ENCODE data around the gene RSPRY1. TPM values are rescaled to one million over a fixed set of nuclear protein-coding genes. Genes with fewer than 3 reads are reported as not detected.
"Not testable (repeated sequence)": the region's sequence is repeated elsewhere in the genome, so short reads cannot be mapped to it uniquely, and the experiment has no call there.

RSPRY1 gene
- total RNA-seq, 2 donors from 2014 or later: 37.2 to 38.6 TPM

GRCh38 chr16:57172721-57173290 lies 13.3 kb upstream of the RSPRY1 start:
- peak overlapping the region in 1 of 2 donors; percentile 81 for H3K27ac Mint-ChIP-seq
- no peaks in the 10 kb centered on the region for H3K9me3 Mint-ChIP-seq
- peaks cover 0 to 6% of the 10 kb centered on the region in 2 donors for H3K36me3 Mint-ChIP-seq
- DNase-seq (ENCODE audit: low spot score in 2 of 2) (no peak), ATAC-seq (no peak)

- H3K36me3 Mint-ChIP-seq: peaks cover 0 to 5% of the 10 kb centered on the region in 2 donors
- H3K27ac Mint-ChIP-seq: no peak overlapping the region
- ATAC-seq (no peak), DNase-seq (ENCODE audit: low spot score in 2 of 2) (no peak)
- H3K9me3 Mint-ChIP-seq: no peaks in the 10 kb centered on the region
These were observed 10.2 kb upstream of the RSPRY1 start for GRCh38 chr16:57175896-57176295.

GRCh38 chr16:57178196-57178595 lies 7.9 kb upstream of the RSPRY1 start:
- Mint-ChIP-seq H3K27ac (no peak overlapping the region), H3K9me3 (no peaks in the 10 kb centered on the region), H3K36me3 (no peaks in the 10 kb centered on the region)
- ATAC-seq (no peak), DNase-seq (ENCODE audit: low spot score in 2 of 2) (no peak)

GRCh38 chr16:57178793-57179212 lies 7.3 kb upstream of the RSPRY1 start:
- Mint-ChIP-seq H3K9me3 (no peaks in the 10 kb centered on the region), H3K36me3 (no peaks in the 10 kb centered on the region), H3K27ac (no peak overlapping the region)
- ATAC-seq: no peak
- no peak for DNase-seq (ENCODE audit: low spot score in 2 of 2)

- H3K36me3 Mint-ChIP-seq: no peaks in the 10 kb centered on the region
- no peak for DNase-seq (ENCODE audit: low spot score in 2 of 2)
- no peaks in the 10 kb centered on the region for H3K9me3 Mint-ChIP-seq
- H3K27ac Mint-ChIP-seq: no peak overlapping the region
- no peak for ATAC-seq
These were observed 6.8 kb upstream of the RSPRY1 start for GRCh38 chr16:57179215-57179828.

GRCh38 chr16:57184113-57184512 lies 2.0 kb upstream of the RSPRY1 start:
- no peak for ATAC-seq
- H3K9me3 Mint-ChIP-seq: no peaks in the 10 kb centered on the region
- peak overlapping the region in 1 of 2 donors; percentile 97 for H3K27ac Mint-ChIP-seq
- DNase-seq (ENCODE audit: low spot score in 2 of 2): no peak
- peaks cover 24 to 27% of the 10 kb centered on the region in 2 donors for H3K36me3 Mint-ChIP-seq

- Mint-ChIP-seq H3K27ac (peak overlapping the region; percentile 97 to 99), H3K9me3 (no peaks in the 10 kb centered on the region), H3K36me3 (peaks cover 24 to 27% of the 10 kb centered on the region in 2 donors)
- DNase-seq (ENCODE audit: low spot score in 2 of 2) (no peak), ATAC-seq (no peak)
These were observed 1.2 kb upstream of the RSPRY1 start for GRCh38 chr16:57184887-57185445.

- peak; percentile 20 to 21 for ATAC-seq
- peak in 1 of 2 donors; percentile 59 for DNase-seq (ENCODE audit: low spot score in 2 of 2)
- Mint-ChIP-seq H3K9me3 (no peaks in the 10 kb centered on the region), H3K27ac (peak overlapping the region; percentile 97 to 99), H3K36me3 (peaks cover 24 to 27% of the 10 kb centered on the region in 2 donors)
These were observed 634 bp upstream of the RSPRY1 start for GRCh38 chr16:57185446-57185944.

- Mint-ChIP-seq H3K27ac (peak overlapping the region; percentile 97 to 99), H3K36me3 (peaks cover 24 to 27% of the 10 kb centered on the region in 2 donors), H3K9me3 (no peaks in the 10 kb centered on the region)
- ATAC-seq (no peak), DNase-seq (ENCODE audit: low spot score in 2 of 2) (peak; percentile 26 to 54)
These were observed 1.0 kb downstream of the RSPRY1 start for GRCh38 chr16:57186872-57187854.

GRCh38 chr16:57187902-57188710 lies 2.0 kb downstream of the RSPRY1 start:
- not testable (repeated sequence) for DNase-seq (ENCODE audit: low spot score in 2 of 2); H3K9me3 Mint-ChIP-seq; ATAC-seq
- Mint-ChIP-seq H3K27ac (peak overlapping the region in 1 of 2 donors; percentile 97), H3K36me3 (peaks cover 24 to 27% of the 10 kb centered on the region in 2 donors)

- Mint-ChIP-seq H3K27ac (no peak overlapping the region), H3K36me3 (peaks cover 24 to 27% of the 10 kb centered on the region in 2 donors), H3K9me3 (no peaks in the 10 kb centered on the region)
- no peak for DNase-seq (ENCODE audit: low spot score in 2 of 2)
- no peak for ATAC-seq
These were observed 2.5 kb downstream of the RSPRY1 start for GRCh38 chr16:57188711-57189002.

GRCh38 chr16:57189527-57189926 lies 3.4 kb downstream of the RSPRY1 start:
- H3K36me3 Mint-ChIP-seq: peaks cover 24 to 26% of the 10 kb centered on the region in 2 donors
- H3K9me3 Mint-ChIP-seq; DNase-seq (ENCODE audit: low spot score in 2 of 2); H3K27ac Mint-ChIP-seq; ATAC-seq: not testable (repeated sequence)

GRCh38 chr16:57190136-57190535 lies 4.0 kb downstream of the RSPRY1 start:
- Mint-ChIP-seq H3K27ac (no peak overlapping the region), H3K9me3 (no peaks in the 10 kb centered on the region), H3K36me3 (peaks cover 20 to 22% of the 10 kb centered on the region in 2 donors)
- DNase-seq (ENCODE audit: low spot score in 2 of 2): no peak
- ATAC-seq: no peak

- no peak for DNase-seq (ENCODE audit: low spot score in 2 of 2)
- no peaks in the 10 kb centered on the region for H3K9me3 Mint-ChIP-seq
These were observed 5.0 kb downstream of the RSPRY1 start for GRCh38 chr16:57191056-57191571.

GRCh38 chr16:57192146-57192545 lies 6.0 kb downstream of the RSPRY1 start:
- DNase-seq (ENCODE audit: low spot score in 2 of 2) (no peak), ATAC-seq (no peak)
- no peaks in the 10 kb centered on the region for H3K9me3 Mint-ChIP-seq
- H3K36me3 Mint-ChIP-seq: peaks cover 0 to 2% of the 10 kb centered on the region in 2 donors
- H3K27ac Mint-ChIP-seq: no peak overlapping the region

More at GRCh38 chr16:57191056-57191571, 5.0 kb downstream of the RSPRY1 start:
- Mint-ChIP-seq H3K36me3 (peaks cover 10 to 12% of the 10 kb centered on the region in 2 donors), H3K27ac (no peak overlapping the region)
- ATAC-seq: no peak
